ENCODE measurements around the gene HOXD1.

HOXD1 gene

GRCh38 chr2:176188774-176189680 lies 559 bp downstream of the HOXD1 start:
- no peak for DNase-seq

- DNase-seq, result no peak
These were observed 1.5 kb downstream of the HOXD1 start for GRCh38 chr2:176189681-176190641.

- no peak for DNase-seq
These were observed 3.9 kb downstream of the HOXD1 start for GRCh38 chr2:176192351-176192750.

GRCh38 chr2:176193048-176193447 lies 4.6 kb downstream of the HOXD1 start:
- DNase-seq, result no peak

GRCh38 chr2:176199902-176200301 lies 11.4 kb downstream of the HOXD1 start:
- no peak for DNase-seq

- no peak for DNase-seq
These were observed 12.5 kb downstream of the HOXD1 start for GRCh38 chr2:176200971-176201370.

GRCh38 chr2:176202491-176202890 lies 14.0 kb downstream of the HOXD1 start:
- no peak for DNase-seq

- DNase-seq, result no peak
These were observed 16.7 kb downstream of the HOXD1 start for GRCh38 chr2:176205126-176205525.

GRCh38 chr2:176206136-176206535 lies 17.7 kb downstream of the HOXD1 start:
- no peak for DNase-seq

GRCh38 chr2:176206682-176207081 lies 18.2 kb downstream of the HOXD1 start:
- no peak for DNase-seq

- no peak for DNase-seq
These were observed 22.6 kb downstream of the HOXD1 start for GRCh38 chr2:176211110-176211509.

GRCh38 chr2:176212276-176212675 lies 23.8 kb downstream of the HOXD1 start:
- no peak for DNase-seq

- no peak for DNase-seq
These were observed 24.9 kb downstream of the HOXD1 start for GRCh38 chr2:176213406-176213805.

- no peak for DNase-seq
These were observed 39.4 kb downstream of the HOXD1 start for GRCh38 chr2:176227874-176228273.

GRCh38 chr2:176234156-176234555 lies 45.7 kb downstream of the HOXD1 start:
- no peak for DNase-seq

GRCh38 chr2:176234940-176235339 lies 46.5 kb downstream of the HOXD1 start:
- DNase-seq, result no peak

GRCh38 chr2:176237456-176237855 lies 49.0 kb downstream of the HOXD1 start:
- DNase-seq, result no peak

GRCh38 chr2:176239031-176239430 lies 50.6 kb downstream of the HOXD1 start:
- no peak for DNase-seq

GRCh38 chr2:176240301-176240700 lies 51.8 kb downstream of the HOXD1 start:
- no peak for DNase-seq
